Measurements from ENCODE around the gene CEBPZOS. TPM values are rescaled to one million over a fixed set of nuclear protein-coding genes. Genes with fewer than 3 reads are reported as not detected.

The CEBPZOS gene
- total RNA-seq, 1 experiment from 2014 or later = 1.5 TPM

DNA sequence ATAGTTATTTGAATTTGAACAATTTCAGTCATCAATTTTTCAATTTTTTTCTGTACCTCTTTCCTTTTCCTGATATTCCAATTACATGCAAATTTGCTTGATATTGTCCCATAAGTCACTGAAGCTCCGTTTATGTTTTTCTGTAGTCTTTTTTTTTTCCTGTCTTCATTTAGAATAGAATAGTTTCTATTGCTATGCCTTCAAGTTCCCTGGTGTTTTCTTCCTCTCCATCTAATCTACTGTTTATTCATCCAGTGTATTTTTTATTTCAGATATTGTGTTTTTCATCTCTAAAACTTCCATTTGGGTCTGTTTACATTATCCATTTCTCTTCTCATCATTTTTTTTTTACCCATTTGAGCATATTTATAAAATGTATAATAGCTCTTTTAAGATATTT lies 31.5 kb upstream of the CEBPZOS start:
- Histone ChIP-seq H2AK5ac (ENCODE audit: insufficient read length, low read length) (no peak overlapping the region), H3K27ac (ENCODE audit: insufficient read length, low read depth, low read length) (no peak overlapping the region), H2BK12ac (ENCODE audit: insufficient read length, low read depth, low read length) (no peak overlapping the region), H3K23ac (ENCODE audit: insufficient read length, low read depth, low read length) (no peak overlapping the region), H4K8ac (replicated peaks; ENCODE audit: insufficient read length, low read depth, low read length) (no peak overlapping the region), H3K27me3 (ENCODE audit: insufficient read depth, low read length) (no peaks in the 10 kb centered on the region), H4K5ac (ENCODE audit: insufficient read length, low read depth, low read length) (no peak overlapping the region), H3K4me2 (ENCODE audit: insufficient read depth, insufficient read length, low read length) (no peak overlapping the region), H3K9ac (ENCODE audit: extremely low read depth, insufficient read length, low read length) (no peak overlapping the region), H3K56ac (ENCODE audit: insufficient read length, low read depth, low read length) (no peak overlapping the region), H2AFZ (ENCODE audit: low read length) (no peak overlapping the region), H3T11ph (ENCODE audit: low read length) (no peak overlapping the region), H2BK120ac (ENCODE audit: low read depth, low read length, poor library complexity, severe bottlenecking) (no peak overlapping the region), H4K20me1 (ENCODE audit: control insufficient read depth, insufficient read depth, insufficient read length) (no peaks in the 10 kb centered on the region), H2BK15ac (ENCODE audit: low read depth, low read length) (no peak overlapping the region), H3K79me1 (ENCODE audit: insufficient read depth, low read depth, low read length, poor library complexity, severe bottlenecking) (no peaks in the 10 kb centered on the region), H3K4ac (ENCODE audit: low read depth, low read length) (no peak overlapping the region), H3K18ac (ENCODE audit: insufficient read length, low read depth, low read length) (no peak overlapping the region), H2BK20ac (ENCODE audit: low read depth, low read length, poor library complexity, severe bottlenecking) (no peak overlapping the region), H4K91ac (ENCODE audit: insufficient read length, low read depth, low read length) (no peak overlapping the region), H3K79me2 (ENCODE audit: insufficient read depth, low read length) (no peaks in the 10 kb centered on the region), H2BK5ac (ENCODE audit: insufficient read length, low read length) (no peak overlapping the region), H3K9me3 (ENCODE audit: control insufficient read depth, low read depth, low read length) (no peaks in the 10 kb centered on the region), H3K23me2 (ENCODE audit: insufficient read length, low read depth, low read length, poor library complexity, severe bottlenecking) (no peaks in the 10 kb centered on the region), H3K14ac (ENCODE audit: insufficient read depth, low read length) (no peak overlapping the region), H3K4me1 (ENCODE audit: insufficient read depth, low read length) (no peaks in the 10 kb centered on the region)
- H3K4me3 Mint-ChIP-seq = no peak overlapping the region
- no peak for DNase-seq
- H3K9me3 Mint-ChIP-seq = peaks cover 29 to 35% of the 10 kb centered on the region in 2 experiments
- H3K4me1 Mint-ChIP-seq = peaks cover 4 to 8% of the 10 kb centered on the region in 2 experiments; a peak in 3 of 4 replicates
- WGBS (ENCODE audit: extremely low coverage, insufficient read length, low lambda C conversion rate) = no CpG with 5 or more reads among the region's 1 CpG
- TF ChIP-seq, protein P1, sequence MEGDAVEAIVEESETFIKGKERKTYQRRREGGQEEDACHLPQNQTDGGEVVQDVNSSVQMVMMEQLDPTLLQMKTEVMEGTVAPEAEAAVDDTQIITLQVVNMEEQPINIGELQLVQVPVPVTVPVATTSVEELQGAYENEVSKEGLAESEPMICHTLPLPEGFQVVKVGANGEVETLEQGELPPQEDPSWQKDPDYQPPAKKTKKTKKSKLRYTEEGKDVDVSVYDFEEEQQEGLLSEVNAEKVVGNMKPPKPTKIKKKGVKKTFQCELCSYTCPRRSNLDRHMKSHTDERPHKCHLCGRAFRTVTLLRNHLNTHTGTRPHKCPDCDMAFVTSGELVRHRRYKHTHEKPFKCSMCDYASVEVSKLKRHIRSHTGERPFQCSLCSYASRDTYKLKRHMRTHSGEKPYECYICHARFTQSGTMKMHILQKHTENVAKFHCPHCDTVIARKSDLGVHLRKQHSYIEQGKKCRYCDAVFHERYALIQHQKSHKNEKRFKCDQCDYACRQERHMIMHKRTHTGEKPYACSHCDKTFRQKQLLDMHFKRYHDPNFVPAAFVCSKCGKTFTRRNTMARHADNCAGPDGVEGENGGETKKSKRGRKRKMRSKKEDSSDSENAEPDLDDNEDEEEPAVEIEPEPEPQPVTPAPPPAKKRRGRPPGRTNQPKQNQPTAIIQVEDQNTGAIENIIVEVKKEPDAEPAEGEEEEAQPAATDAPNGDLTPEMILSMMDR (conservative IDR thresholded peaks at IDR 0.05) = no peak
- H3K36me3 Mint-ChIP-seq (ENCODE audit: insufficient read depth in 1 of 3, low read depth in 3 of 3) = peaks cover 14 to 32% (median 16%) of the 10 kb centered on the region in 3 experiments
- H3K27ac Mint-ChIP-seq = no peak overlapping the region
- H3K27me3 Mint-ChIP-seq (ENCODE audit: low read depth) = no peaks in the 10 kb centered on the region
